Body of pancreas (tissue), 4 donors: ENCODE measurements around the gene NBPF15.
"Not testable (repeated sequence)": the region's sequence is repeated elsewhere in the genome, so short reads cannot be mapped to it uniquely, and the experiment has no call there.

ENCODE experiments used
- POLR2A ChIP-seq, 3 donors: fragments of 450-650 bp; IDR thresholded peaks; one replicate each; pipeline ENCODE4 v1.6.1; 2016; ENCODE audit warnings: antibody characterized with exemption in 3 of 3, mild to moderate bottlenecking in 2 of 3
- TF ChIP-seq, protein P1 (sequence below), 7 experiments: fragments of 450-650 bp in 4 of 7; fragments of 200-600 bp in 3 of 7; sonication (generic) in 3 of 7; IDR thresholded peaks; one replicate each; pipeline ENCODE4 v1.5.1; 2016 to 2019; ENCODE audit warnings: antibody characterized with exemption in 7 of 7

DNA sequence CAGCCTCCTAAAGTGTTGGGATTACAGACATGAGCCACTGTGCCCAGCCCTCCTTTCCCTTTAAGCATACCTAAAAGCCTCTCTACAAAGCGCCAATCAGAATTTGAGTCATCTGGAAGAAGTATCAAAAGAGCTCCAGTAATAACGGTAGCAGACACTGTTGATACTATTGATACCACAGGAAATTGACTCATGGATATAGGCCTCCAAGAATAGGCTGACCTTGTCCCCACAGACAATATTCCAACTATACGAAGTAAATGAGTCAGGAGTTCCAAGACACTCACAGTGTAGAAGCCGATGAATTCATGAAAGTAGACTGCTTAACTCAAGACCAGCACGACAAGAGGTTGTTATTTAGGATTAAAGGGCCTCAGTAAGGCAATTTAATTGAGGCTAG, 58.7 kb downstream of the NBPF15 start:
- TF ChIP-seq, protein P1, sequence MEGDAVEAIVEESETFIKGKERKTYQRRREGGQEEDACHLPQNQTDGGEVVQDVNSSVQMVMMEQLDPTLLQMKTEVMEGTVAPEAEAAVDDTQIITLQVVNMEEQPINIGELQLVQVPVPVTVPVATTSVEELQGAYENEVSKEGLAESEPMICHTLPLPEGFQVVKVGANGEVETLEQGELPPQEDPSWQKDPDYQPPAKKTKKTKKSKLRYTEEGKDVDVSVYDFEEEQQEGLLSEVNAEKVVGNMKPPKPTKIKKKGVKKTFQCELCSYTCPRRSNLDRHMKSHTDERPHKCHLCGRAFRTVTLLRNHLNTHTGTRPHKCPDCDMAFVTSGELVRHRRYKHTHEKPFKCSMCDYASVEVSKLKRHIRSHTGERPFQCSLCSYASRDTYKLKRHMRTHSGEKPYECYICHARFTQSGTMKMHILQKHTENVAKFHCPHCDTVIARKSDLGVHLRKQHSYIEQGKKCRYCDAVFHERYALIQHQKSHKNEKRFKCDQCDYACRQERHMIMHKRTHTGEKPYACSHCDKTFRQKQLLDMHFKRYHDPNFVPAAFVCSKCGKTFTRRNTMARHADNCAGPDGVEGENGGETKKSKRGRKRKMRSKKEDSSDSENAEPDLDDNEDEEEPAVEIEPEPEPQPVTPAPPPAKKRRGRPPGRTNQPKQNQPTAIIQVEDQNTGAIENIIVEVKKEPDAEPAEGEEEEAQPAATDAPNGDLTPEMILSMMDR (IDR thresholded peaks at IDR 0.05): not testable (repeated sequence)
- TF ChIP-seq POLR2A (IDR thresholded peaks at IDR 0.05): not testable (repeated sequence)
